Ramos (cell line): ENCODE results near the gene TNFRSF1B.

Experiments
- in situ Hi-C: fragments of 300-500 bp; cut with MboI; formaldehyde crosslinking; loops from one replicate; pipeline ENCODE4 v1.14.3; 2022; ENCODE audit warnings: low sequenced_read_pairs; ENCODE audit not compliant: unreplicated experiment

Gene TNFRSF1B

DNA sequence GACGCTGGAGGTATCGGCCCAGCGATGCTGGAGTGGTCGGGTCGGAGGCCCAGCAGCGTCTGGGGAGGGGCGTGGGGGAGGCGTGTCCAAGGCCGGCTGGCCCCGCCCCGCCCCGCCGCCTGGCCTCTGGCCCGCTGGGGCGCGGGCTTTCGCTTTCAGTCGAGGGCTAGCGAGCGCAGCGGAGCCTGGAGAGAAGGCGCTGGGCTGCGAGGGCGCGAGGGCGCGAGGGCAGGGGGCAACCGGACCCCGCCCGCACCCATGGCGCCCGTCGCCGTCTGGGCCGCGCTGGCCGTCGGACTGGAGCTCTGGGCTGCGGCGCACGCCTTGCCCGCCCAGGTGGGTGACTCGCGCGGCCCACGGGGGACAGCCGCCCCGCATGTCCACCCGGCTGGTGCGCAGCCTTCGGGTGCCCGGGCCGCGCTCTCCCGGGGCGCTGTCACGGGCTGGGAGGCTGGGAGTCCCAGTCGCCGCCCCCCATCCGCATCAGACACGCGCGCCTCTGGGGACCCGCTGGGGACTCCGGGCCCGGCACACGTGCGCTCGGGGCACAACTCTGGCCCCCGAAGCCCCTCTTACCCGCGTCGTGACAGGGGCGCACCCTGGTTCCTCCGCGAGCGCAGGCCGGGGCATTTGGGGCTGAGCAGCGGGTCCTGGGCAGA is at the start of gene TNFRSF1B:
Gene TNFRSF1B, plus strand, starts transcription at position 158 of the 659 bp plus-strand sequence. Its CDS starts 101 bp downstream, at position 259.
- in situ Hi-C loops, result no loop called here

DNA sequence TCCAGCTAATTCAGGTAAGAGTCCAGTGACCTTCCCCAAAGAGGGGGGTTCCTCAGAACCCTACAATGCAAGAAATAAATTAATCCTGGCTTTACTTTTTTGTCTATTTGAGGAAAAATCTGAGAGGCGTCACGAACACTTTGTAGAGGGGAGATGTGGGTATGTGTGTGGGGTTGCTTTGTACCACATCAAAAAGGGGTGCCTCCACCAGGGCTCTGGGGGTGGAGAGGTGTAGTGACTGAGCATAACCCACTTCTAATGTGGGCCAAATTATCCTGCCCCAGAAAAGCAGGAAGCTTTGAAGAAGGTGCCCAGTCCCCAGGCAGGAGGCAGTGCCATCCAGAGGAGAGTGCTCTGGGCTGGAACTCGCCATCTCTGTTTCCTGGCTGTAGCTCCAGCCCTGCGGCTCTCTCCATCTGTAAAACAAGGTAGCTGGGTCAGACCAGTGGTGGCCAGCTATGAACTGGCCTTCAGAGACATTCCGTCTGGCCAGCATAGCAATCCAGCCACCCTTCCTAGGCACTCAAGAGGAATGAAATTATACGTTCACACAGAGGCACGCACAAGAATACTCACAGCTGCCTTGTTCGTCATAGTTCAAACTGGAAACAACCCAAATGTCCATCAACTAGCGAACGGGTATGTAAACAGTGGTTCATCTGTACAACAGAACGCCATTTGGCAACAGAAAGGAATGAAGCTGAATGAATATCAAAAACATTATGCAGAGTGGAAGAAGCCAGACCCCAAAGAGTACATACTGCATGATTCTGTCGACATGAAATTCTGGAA is 45.4 kb upstream of the TNFRSF1B start:
- in situ Hi-C loops, result no loop called here

DNA sequence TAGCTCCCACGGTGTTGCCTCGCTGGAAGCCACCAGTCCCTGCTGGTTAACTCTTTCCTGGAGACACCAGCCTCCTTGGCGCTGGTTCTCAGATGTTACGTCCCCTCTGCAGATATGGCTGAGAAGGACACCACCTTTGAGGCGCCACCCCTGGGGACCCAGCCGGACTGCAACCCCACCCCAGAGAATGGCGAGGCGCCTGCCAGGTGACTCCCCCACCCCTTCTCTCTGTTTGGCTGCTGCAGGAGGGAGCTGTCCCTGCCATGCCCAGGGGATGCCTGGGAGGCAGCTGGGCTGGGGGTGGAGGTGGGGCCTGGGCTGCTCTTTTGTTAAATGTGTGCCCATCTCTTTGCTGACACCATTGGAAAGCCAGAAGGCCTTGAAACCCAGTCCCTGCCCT is 43.6 kb upstream of the TNFRSF1B start:
- in situ Hi-C loops, result no loop called here

DNA sequence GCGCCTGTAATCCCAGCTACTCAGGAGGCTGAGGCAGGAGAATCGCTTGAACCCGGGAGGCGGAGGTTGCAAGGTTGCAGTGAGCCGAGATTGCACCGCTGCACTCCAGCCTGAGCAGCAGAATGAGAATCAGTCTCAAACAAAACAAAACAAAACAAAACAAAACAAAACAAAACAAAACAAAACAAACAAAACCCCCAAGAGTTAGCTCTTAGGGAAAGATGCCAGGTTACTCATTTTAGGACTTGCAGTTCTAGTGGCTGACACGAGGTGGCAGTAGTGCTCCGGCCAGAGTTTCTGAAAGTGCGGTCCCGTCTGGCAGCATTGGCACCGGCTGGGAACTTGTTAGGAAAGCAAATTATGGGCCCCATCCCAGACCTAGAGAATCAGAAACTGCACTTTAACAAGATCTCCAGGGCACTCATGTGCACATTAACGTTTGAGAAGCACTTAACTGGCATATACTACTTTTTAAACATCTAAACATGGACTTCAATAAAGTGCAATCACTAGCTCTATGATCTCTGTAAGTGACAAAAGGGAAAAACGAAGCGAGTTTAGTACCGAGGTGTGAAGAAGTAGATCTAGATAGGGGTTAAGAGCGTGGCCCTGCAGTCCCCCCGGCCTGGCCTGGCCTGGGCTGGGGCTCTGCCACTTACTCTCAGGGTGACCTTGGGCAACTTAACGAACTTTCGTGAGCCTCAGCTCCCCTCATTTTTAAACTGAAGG is 41.9 kb upstream of the TNFRSF1B start:
- in situ Hi-C loops, result loop anchor here (5.0 kb wide), 1 partner anchor 82 kb away; no protein-coding TSS in a partner anchor

DNA sequence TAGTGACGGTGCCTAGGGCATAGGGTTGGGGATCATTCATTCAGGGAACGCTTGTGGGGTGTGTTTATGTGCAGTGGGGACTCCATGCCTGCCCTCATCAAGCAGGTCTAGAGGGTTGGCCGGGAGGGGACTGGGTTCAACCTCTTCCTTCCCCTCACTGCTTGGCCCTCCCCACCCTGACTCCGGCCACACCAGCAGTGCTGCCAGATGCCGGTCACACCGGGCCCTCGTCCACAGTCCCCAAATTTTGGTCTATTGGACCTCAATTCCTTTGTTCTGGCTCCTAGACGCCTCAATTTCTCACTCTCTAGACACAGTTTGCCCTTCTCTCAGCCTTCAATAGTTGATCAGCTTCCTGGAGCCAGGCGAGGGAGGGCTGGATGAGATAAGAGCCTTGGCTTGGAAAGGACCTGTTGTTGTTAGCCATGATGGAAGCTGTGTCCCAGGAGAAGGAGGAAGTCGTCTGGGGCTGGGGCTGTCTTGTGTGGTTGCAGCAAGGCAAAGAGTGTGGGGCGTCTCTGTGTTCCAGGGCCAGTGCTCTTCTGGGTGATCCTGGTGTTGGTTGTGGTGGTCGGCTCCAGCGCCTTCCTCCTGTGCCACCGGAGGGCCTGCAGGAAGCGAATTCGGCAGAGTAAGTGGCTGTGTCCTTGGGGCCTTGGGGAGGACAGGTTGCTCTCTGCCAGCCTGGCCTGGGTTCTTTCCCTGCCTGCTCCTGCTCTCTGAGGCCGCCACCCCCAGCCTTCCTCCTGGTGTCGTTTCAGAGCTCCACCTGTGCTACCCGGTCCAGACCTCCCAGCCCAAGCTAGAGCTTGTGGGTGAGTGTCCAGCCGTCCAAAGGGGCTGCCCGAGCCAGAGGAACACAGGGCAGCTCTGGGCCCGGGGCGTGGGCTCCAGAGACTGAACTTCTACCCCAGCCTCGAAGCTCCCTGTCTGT is 41.1 kb upstream of the TNFRSF1B start:
- in situ Hi-C loops, result loop anchor here (5.0 kb wide), 1 partner anchor 82 kb away; no protein-coding TSS in a partner anchor

DNA sequence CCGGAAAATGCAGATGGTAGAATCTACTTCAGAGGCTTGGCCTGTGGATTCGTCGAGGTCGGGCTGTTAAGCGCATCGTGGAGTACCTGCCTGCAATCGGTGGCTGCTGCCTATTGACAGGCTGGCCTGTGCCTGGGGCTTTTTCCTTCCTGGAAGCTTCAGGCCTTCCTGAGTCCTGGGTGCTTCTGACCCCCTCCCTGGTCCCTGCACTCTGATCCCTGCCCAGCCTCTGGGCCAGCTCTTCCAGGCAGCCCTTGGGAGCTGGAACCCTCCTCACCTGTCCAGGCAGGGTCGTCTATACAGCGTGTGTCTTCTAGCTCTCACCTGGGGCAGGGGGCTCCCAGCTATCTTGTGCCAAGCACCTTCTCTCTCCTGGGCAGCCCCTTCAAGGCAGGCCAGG is 40.0 kb upstream of the TNFRSF1B start:
- in situ Hi-C loops, result loop anchor here (5.0 kb wide), 1 partner anchor 81 kb away; no protein-coding TSS in a partner anchor

DNA sequence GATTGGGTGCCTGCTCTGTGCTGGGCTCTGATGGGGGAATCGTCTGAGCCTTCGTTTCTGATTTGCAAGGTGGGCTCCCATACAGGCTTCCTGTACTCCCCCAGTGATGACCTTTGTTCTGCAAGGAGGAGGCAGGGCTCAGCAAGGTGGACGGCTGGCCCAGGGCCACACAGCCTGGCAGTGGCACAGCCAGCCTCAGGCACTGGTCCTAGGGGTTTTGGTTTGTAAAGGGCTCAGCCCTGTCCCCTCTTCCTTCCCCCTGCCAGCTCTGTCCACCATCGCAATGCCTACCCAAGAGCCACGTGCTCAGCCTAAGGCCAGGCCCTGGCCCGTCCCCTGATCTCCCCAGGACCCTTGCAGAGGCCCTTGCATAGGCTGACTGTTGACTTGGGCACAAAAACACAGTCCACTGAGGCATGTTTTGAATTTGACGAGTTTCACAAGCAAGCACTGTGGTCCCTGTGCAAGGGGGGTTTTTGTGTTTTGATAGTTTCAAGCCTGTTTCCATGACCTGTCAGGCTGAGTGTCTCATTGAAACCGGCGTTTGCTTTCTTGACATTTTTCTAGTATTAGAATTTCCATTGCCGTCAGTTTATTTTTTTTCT is 39.5 kb upstream of the TNFRSF1B start:
- in situ Hi-C loops, result loop anchor here (5.0 kb wide), 1 partner anchor 80 kb away; no protein-coding TSS in a partner anchor

DNA sequence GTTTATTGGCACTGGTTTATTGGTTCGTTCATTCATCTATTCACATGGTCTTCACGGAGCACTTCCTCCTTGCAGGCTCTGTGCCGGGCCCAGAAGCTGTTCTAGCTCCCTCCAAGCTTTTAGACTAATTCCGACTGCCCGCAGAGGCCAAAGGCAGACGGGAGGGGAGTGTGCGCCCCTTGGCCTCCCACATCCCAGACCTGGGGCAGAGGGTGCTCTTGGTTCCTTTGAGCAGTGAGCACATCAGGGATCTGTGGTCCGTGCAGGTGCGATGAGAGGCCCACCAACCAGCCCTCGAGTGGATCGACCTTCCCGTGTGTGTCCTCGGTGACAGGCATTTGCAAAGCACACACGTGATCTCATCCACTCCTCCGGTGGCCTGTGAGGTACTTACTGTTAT is 38.7 kb upstream of the TNFRSF1B start:
- in situ Hi-C loops, result loop anchor here (5.0 kb wide), 1 partner anchor 79 kb away; no protein-coding TSS in a partner anchor

DNA sequence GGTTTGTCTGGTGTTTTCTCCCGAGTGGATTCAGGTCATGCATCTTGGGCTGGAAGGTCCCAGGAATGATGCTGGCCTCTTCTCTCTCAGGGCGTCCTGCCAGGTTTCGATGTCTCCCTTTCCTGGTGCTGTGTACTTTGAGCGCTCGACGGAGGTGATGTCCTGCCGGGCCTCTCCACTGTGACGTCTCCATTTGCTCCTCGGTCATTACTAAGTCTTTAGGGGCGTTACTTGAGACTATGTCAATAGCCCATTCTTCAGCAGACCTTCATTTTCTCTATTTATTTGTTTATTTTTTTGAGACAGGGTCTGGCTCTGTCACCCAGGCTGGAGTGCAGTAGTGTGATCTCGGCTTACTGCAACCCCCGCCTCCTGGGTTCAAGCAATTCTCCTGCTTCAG is 37.2 kb upstream of the TNFRSF1B start:
- in situ Hi-C loops, result loop anchor here (5.0 kb wide), 1 partner anchor 78 kb away; no protein-coding TSS in a partner anchor

DNA sequence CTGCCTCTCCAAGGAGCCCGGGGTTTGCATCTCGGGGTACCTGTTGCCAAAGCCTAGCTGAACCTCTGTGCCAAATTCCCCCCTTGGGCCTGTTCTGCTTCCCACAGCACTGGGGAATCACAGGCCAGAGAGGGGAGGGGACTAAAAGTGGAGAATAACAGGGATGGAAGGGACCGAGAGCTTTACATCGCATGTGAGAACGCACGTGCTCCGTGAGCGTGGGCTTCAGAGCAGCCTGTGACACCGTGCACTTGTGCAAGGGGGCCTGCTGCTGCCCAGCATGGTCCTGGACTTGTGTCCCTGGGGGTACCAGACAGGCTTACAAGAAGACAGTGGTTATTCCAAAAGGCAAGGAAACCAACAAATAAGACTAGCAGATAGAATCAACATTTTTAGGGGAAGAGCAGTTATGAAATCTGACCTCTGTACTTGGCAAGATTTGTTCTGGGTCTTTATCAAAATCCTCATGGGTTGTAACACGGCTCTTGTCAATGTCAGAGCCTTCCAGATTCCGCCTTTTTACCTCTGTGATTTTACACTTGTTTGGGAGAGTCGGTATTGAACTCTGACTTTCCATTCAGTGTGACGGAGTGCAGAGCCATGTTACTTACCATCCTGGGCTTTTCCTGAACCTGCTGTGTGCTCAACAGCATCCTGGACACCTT is 36.2 kb upstream of the TNFRSF1B start:
- in situ Hi-C loops, result no loop called here

DNA sequence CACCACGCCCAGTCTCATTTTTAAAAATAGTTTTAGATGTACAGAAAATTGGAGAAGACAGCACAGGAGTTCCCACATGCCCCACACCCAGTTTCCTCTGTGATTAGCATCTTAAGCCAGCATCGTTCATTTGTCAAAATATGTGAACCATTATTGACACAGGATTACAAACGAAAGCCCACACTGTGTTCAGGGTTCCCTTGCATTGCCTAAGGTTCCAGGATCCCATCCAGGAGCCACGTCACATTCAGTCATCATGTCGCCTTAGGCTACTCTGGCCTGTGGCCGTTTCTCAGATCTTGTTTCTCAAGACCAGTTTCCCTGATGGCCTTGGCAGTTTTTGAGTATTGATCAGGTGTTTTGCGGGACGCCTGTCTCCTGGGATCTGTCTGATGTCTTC is 34.7 kb upstream of the TNFRSF1B start:
- in situ Hi-C loops, result no loop called here

DNA sequence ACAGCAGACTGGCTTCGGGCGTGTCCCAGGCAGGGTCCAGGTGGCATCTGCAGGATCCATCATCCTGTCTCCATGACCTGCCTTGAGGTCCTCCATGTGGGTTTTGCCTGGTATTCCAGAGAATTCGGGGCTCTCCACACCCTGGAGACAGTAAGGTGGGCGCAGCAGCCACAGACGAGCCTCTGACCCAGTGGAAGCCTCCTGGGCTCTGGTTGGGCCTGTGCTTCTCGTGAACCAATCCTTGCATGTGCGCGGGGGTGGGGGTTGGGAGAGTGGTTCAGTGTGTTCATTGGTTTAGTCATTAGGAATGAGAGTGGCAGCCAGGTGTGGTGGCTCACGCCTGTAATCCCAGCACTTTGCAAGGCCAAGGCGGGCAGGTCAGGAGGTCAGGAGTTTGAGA is 32.1 kb upstream of the TNFRSF1B start:
- in situ Hi-C loops, result no loop called here

DNA sequence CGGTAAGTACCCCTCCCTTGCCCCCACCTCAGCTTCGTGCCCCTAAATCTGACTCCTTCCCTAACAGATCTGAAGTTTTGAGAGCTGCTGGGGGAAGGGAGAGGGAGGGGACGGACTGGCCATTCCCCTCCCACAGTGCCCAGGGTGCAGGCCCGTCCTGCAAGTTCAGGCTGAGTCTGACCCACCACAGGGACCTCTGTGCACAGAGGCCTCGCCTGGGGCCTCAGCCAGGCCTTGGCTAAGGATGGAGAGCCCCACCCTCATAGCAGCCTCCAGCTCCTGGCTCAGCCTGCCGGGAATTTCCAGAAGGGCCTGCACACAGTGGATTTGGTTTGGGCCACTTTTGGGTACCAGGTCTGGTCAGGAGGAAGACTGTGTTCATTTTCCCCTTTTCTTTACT is 31.2 kb upstream of the TNFRSF1B start:
- in situ Hi-C loops, result no loop called here

DNA sequence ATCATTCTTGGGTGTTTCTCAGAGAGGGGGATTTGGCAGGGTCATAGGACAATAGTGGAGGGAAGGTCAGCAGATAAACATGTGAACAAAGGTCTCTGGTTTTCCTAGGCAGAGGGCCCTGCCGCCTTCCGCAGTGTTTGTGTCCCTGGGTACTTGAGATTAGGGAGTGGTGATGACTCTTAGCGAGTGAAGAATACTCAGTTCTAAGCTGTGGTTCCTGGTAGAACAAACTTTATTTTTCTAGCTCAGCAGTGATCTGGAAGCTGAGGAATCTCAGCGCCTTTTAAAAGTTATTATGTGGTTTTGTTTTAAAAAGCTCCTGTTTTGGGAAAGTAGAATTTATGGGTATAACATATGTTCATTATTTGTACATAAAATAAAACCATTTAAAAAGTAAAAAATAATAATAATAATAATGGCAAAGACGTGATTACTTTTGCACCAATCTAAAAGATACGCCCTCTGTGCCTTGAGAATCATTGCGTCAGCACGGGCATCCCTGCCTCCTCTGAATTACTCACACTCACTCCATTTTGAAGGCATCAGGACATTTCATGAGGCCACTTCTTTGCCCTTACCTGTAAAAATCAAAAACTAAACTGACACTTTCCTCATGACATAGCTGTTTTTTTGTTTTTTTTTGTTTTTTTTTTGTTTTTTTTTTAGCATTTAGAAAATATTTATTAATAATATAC is 29.7 kb upstream of the TNFRSF1B start:
- in situ Hi-C loops, result no loop called here

DNA sequence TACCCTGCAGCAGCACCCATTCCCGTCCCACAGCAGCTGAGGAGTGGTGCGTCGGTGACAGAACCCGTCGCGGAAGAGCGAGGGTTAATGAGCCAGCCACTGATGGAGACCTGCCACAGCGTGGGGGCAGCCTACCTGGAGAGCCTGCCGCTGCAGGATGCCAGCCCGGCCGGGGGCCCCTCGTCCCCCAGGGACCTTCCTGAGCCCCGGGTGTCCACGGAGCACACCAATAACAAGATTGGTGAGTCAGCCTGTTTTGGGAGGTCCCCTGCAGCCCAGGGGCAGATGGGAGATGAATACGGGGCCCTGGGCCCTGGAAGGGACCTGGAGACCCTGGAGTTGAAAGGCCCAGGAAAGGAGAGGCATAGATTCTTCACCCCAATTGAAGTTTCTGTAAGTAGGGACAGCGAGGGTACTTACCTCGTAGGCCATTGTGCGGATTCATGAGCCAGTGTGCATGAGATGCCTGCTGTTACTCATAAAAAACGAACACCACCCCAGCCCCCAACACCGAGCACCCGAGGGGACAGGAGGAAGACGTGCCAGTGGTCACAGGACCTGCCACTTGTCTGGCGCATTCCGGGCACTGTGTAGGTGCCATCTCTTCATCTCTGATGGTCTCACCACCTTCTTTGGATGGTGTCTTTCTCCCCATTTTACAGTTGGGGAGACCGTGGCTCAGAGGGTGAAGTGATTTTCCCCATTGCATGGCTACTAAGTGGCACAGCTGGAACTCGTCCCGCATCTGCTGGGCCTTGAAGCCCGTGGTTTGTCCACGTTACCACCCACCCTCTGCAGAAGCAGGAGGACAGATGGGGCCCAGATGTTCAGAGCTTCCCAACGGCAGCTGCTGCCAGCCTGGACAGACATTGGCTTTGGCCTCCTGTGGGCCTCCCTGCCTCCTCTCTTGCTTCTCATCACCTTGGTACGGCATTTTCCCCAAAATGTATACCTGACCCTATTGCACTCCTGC is 28.3 kb upstream of the TNFRSF1B start:
- in situ Hi-C loops, result no loop called here

DNA sequence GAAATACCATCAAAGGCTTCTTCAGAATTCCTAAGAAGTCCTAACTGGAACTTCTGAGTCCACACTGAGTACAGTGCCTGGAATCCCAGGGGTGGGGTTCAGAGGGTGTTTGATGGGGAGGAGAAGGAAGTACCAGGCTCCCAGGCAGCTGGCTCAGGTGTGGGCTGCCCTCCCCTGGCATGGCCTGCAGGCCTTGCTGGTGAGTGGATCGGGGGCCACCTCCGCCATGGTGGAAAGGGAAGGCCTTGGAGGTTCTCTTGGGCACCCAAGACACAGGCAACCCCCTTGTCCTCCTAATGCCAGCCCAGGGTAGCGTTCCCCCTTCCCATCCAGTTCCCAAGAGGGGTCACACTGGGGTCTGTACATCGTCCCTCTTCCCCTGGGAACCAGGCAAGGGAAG is 26.8 kb upstream of the TNFRSF1B start:
- in situ Hi-C loops, result no loop called here

DNA sequence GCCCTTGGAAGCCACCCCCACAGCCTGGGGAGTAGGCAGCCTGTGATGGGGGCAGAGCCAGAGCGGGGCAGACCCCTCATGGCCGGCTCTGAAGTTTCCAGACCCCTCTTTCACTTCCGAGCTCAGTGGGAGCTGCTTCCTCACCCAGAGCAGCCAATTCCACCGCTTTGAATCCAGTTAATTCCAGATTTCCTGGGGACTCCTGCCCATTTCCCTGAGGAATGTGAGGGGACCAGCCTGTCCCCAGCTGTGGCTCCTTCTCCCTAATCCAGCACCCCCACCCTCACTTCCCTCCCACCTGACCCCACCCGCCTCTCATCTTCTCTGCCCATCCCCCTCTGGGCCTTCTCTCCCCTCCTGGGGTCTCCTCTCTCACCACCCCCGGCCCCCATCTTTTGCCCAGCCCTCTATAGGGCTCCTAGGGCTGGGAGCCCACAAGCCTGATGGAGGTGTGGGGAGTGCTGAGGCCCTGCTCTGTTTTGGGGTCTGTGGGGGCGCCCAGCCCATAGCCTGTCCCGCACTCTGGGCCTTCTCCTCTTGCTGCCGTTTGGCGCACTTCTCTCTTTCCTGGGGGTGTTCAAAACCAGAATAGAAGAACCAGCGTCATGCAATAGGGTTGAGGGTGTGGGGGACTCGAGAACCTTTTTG is 26.2 kb upstream of the TNFRSF1B start:
- in situ Hi-C loops, result no loop called here
